Small intestine (tissue), 7 donors: Measurements from ENCODE around the gene MCIDAS. TPM values are rescaled to one million over a fixed set of nuclear protein-coding genes. Genes with fewer than 3 reads are reported as not detected.
A peak's percentile ranks its signal among the peaks of the same experiment; 100 is the strongest.

Source experiments
- DNase-seq, 2 donors: peaks; one replicate each; pipeline versions ENCODE4 v3.0.0 to v3.0.0-alpha.2; 2013
- FAIRE-seq: peaks from 2 replicates; lab custom pipeline; 2012; peaks lifted over from hg19 to GRCh38; lab: Jason Lieb, UNC
- H3K27ac ChIP-seq, 3 donors: one replicate each; pipeline ENCODE4 v1.5.1; 2013; ENCODE audit warnings: low read length in 2 of 3, mild to moderate bottlenecking in 2 of 3, control low read depth in 1 of 3, inconsistent platforms in 1 of 3, low read depth in 1 of 3, moderate library complexity in 1 of 3
- H3K27me3 ChIP-seq, 3 donors: one replicate each; pipeline ENCODE4 v1.6.1; 2013; ENCODE audit warnings: low read length in 3 of 3, inconsistent platforms in 1 of 3; ENCODE audit not compliant: control insufficient read depth in 3 of 3, insufficient read depth in 3 of 3
- H3K36me3 ChIP-seq, 3 donors: one replicate each; pipeline ENCODE4 v1.6.1; 2013; ENCODE audit warnings: low read length in 3 of 3, inconsistent platforms in 1 of 3, low read depth in 1 of 3, mild to moderate bottlenecking in 1 of 3, moderate library complexity in 1 of 3; ENCODE audit not compliant: control insufficient read depth in 3 of 3, insufficient read depth in 2 of 3
- H3K4me1 ChIP-seq, 3 donors: one replicate each; pipeline ENCODE4 v1.6.1; 2013; ENCODE audit warnings: low read length in 2 of 3, inconsistent platforms in 1 of 3, low read depth in 1 of 3, mild to moderate bottlenecking in 1 of 3, moderate library complexity in 1 of 3; ENCODE audit not compliant: control insufficient read depth in 3 of 3, insufficient read depth in 2 of 3
- H3K4me3 ChIP-seq, 3 donors: one replicate each; pipeline ENCODE4 v1.5.1; 2013; ENCODE audit warnings: low read length in 3 of 3, control low read depth in 1 of 3, inconsistent platforms in 1 of 3, low read depth in 1 of 3, mild to moderate bottlenecking in 1 of 3, moderate library complexity in 1 of 3
- H3K9me3 ChIP-seq, 2 donors: one replicate each; pipeline ENCODE4 v1.6.1; 2013; ENCODE audit warnings: low read depth in 1 of 2, low read length in 1 of 2; ENCODE audit not compliant: control insufficient read depth in 2 of 2, insufficient read depth in 1 of 2
- WGBS, 3 donors: extraction: QIAGEN DNeasy Blood & Tissue Kit; methylation state at CpG; one replicate each; pipeline ENCODE4 v1.1.7; 2013; 5-methylcytosine and 5-hydroxymethylcytosine counted together
- polyA plus RNA-seq, 4 donors: library from polyadenylated mRNA; stranded (reverse) in 3 of 4; unstranded in 1 of 4; fragments of 200-250 nt in 3 of 4; fragments of 120-200 nt in 1 of 4; gene quantifications; one replicate each; pipeline versions ENCODE4 v1.2.1 to v1.2.3, GENCODE V29; 2013
- donor health status: healthy with polysubstance abuse.
- donor health status: control.
- donor health status: control.
- donor health status: Bipolar disorder and iron deficiency.
- donor health status: healthy.

Gene MCIDAS
- polyA plus RNA-seq, 4 donors, result not detected

GRCh38 chr5:55232985-55233928, 6.1 kb upstream of the MCIDAS start, which contains the start of gene CCNO:
Gene CCNO, minus strand, starts transcription at chr5:55233608. Its CDS starts 85 bp downstream, at chr5:55233523.
- Histone ChIP-seq H3K4me1 (peaks cover 0 to 34% (median 3%) of the 10 kb centered on the region in 3 donors), H3K4me3 (peak within 1 kb of the TSS; percentile 36 to 57 (median 47)), H3K9me3 (no peaks in the 10 kb centered on the region), H3K27ac (no peak within 1 kb of the TSS), H3K36me3 (no peaks in the 10 kb centered on the region), H3K27me3 (peaks cover 12 to 90% (median 49%) of the 10 kb centered on the region in 3 donors)
- FAIRE-seq (no peak), DNase-seq (peak; percentile 61 to 69)
- WGBS, 3 donors, result 0 to 1% (median 0%) methylated on average over 85 to 106 of the region's 106 CpGs

- Histone ChIP-seq H3K27me3 (peaks cover 12 to 94% (median 54%) of the 10 kb centered on the region in 3 donors), H3K4me3 (peak overlapping the region; percentile 36 to 57 (median 47)), H3K4me1 (peaks cover 0 to 37% (median 3%) of the 10 kb centered on the region in 3 donors), H3K9me3 (no peaks in the 10 kb centered on the region), H3K27ac (no peak overlapping the region), H3K36me3 (no peaks in the 10 kb centered on the region)
- WGBS, 3 donors, result 1 to 2% (median 1%) methylated on average over 43 to 45 of the region's 45 CpGs
- peak in 1 of 2 donors; percentile 60 for DNase-seq
- no peak for FAIRE-seq
Measured at GRCh38 chr5:55232271-55232984, 5.3 kb upstream of the MCIDAS start.

GRCh38 chr5:55231919-55232270, 4.8 kb upstream of the MCIDAS start:
- WGBS, 3 donors, result 2 to 5% (median 5%) methylated on average over 11 of the region's 11 CpGs
- no peak overlapping the region for H3K27ac ChIP-seq
- H3K36me3 ChIP-seq, result no peaks in the 10 kb centered on the region
- peaks cover 15 to 95% (median 54%) of the 10 kb centered on the region in 3 donors for H3K27me3 ChIP-seq
- H3K4me3 ChIP-seq, result peak overlapping the region in 2 of 3 donors; percentile 36 to 47
- no peaks in the 10 kb centered on the region for H3K9me3 ChIP-seq
- H3K4me1 ChIP-seq, result peaks cover 3 to 37% (median 3%) of the 10 kb centered on the region in 3 donors
- FAIRE-seq, result no peak
- no peak for DNase-seq

GRCh38 chr5:55231029-55231918, 4.2 kb upstream of the MCIDAS start:
- DNase-seq (peak in 1 of 2 donors; percentile 68), FAIRE-seq (no peak)
- H3K36me3 ChIP-seq, result no peaks in the 10 kb centered on the region
- H3K9me3 ChIP-seq, result no peaks in the 10 kb centered on the region
- H3K4me1 ChIP-seq, result peaks cover 3 to 40% (median 3%) of the 10 kb centered on the region in 3 donors
- no peak overlapping the region for H3K27ac ChIP-seq
- peaks cover 18 to 95% (median 58%) of the 10 kb centered on the region in 3 donors for H3K27me3 ChIP-seq
- WGBS, 3 donors, result 2% methylated on average over 39 to 48 of the region's 48 CpGs
- H3K4me3 ChIP-seq, result peak overlapping the region in 2 of 3 donors; percentile 4 to 47

- Histone ChIP-seq H3K27ac (no peak overlapping the region), H3K9me3 (no peaks in the 10 kb centered on the region), H3K4me1 (peaks cover 3 to 40% (median 3%) of the 10 kb centered on the region in 3 donors), H3K27me3 (peaks cover 18 to 100% (median 68%) of the 10 kb centered on the region in 3 donors), H3K36me3 (no peaks in the 10 kb centered on the region), H3K4me3 (no peak overlapping the region)
- WGBS, 3 donors, result 31 to 39% (median 32%) methylated on average over 8 of the region's 8 CpGs
- FAIRE-seq (no peak), DNase-seq (no peak)
Measured at GRCh38 chr5:55230086-55230629, 3.0 kb upstream of the MCIDAS start.

GRCh38 chr5:55227664-55228430, 732 bp upstream of the MCIDAS start:
- peak overlapping the region in 2 of 3 donors; percentile 11 to 53 for H3K4me3 ChIP-seq
- 5 to 8% (median 8%) methylated on average over 30 of the region's 30 CpGs for WGBS, 3 donors
- DNase-seq (no peak), FAIRE-seq (no peak)
- no peaks in the 10 kb centered on the region for H3K36me3 ChIP-seq
- no peaks in the 10 kb centered on the region for H3K9me3 ChIP-seq
- H3K27ac ChIP-seq, result no peak overlapping the region
- peaks cover 3 to 29% (median 3%) of the 10 kb centered on the region in 3 donors for H3K4me1 ChIP-seq
- H3K27me3 ChIP-seq, result peaks cover 23 to 100% (median 75%) of the 10 kb centered on the region in 3 donors
